Neuronal stem cell (in vitro differentiated cells): ENCODE results near the gene TRAF2.
A peak's percentile ranks its signal among the peaks of the same experiment; 100 is the strongest.

Experiments
- DNase-seq: peaks from one replicate; pipeline ENCODE4 v3.0.0-alpha.2; 2013; ENCODE audit warnings: low spot score
- H2AFZ ChIP-seq: one replicate; pipeline ENCODE4 v1.6.1; 2013; ENCODE audit warnings: mild to moderate bottlenecking, low read length, inconsistent platforms
- H2AK5ac ChIP-seq: 2 replicates; pipeline ENCODE4 v1.6.1; 2013; ENCODE audit warnings: low read depth, mild to moderate bottlenecking, inconsistent platforms, low read length, moderate library complexity, mixed read lengths
- H2BK120ac ChIP-seq: 2 replicates; pipeline ENCODE4 v1.6.1; 2013; ENCODE audit warnings: low read depth, mild to moderate bottlenecking, inconsistent platforms, low read length, moderate library complexity, mixed read lengths
- H2BK12ac ChIP-seq: one replicate; pipeline ENCODE4 v1.6.1; 2013; ENCODE audit warnings: low read length, inconsistent platforms
- H2BK15ac ChIP-seq: 2 replicates; pipeline ENCODE4 v1.6.1; 2013; ENCODE audit warnings: mild to moderate bottlenecking, low read length, inconsistent platforms, mixed read lengths
- H2BK5ac ChIP-seq: one replicate; pipeline ENCODE4 v1.6.1; 2013; ENCODE audit warnings: inconsistent platforms, mild to moderate bottlenecking, low read length, moderate library complexity
- H3K14ac ChIP-seq: one replicate; pipeline ENCODE4 v1.6.1; 2013; ENCODE audit warnings: low read length, inconsistent platforms
- H3K18ac ChIP-seq: 2 replicates; pipeline ENCODE4 v1.6.1; 2013; ENCODE audit warnings: low read length, inconsistent platforms
- H3K23ac ChIP-seq: 2 replicates; pipeline ENCODE4 v1.6.1; 2013; ENCODE audit warnings: low read depth, mild to moderate bottlenecking, mixed read lengths, low read length, inconsistent platforms; ENCODE audit not compliant: poor library complexity
- H3K27ac ChIP-seq: replicated peaks from 3 replicates; pipeline ENCODE4 v1.5.1; 2013; ENCODE audit warnings: low read length, inconsistent platforms
- H3K27me3 ChIP-seq, 3 experiments: 2 replicates each; pipeline ENCODE4 v1.6.1; 2013; ENCODE audit warnings: low read length in 3 of 3, mild to moderate bottlenecking in 2 of 3, inconsistent platforms in 1 of 3, low read depth in 1 of 3, mixed read lengths in 1 of 3, moderate library complexity in 1 of 3; ENCODE audit not compliant: control insufficient read depth in 3 of 3, insufficient read depth in 3 of 3
- H3K36me3 ChIP-seq, 2 donors: replicated peaks in 1 of 2; 2 replicates each; pipeline ENCODE4 v1.6.1; 2013; ENCODE audit warnings: low read length in 2 of 2; ENCODE audit not compliant: control insufficient read depth in 2 of 2, insufficient read depth in 2 of 2
- H3K4ac ChIP-seq: 2 replicates; pipeline ENCODE4 v1.6.1; 2013; ENCODE audit warnings: inconsistent platforms, mild to moderate bottlenecking, low read length, moderate library complexity
- H3K4me1 ChIP-seq, 2 donors: 1 replicate in 1 of 2; 2 replicates in 1 of 2; pipeline ENCODE4 v1.6.1; 2013; ENCODE audit warnings: low read length in 2 of 2, low read depth in 1 of 2; ENCODE audit not compliant: control insufficient read depth in 2 of 2, insufficient read depth in 1 of 2
- H3K4me2 ChIP-seq: one replicate; pipeline ENCODE4 v1.6.1; 2013; ENCODE audit warnings: mild to moderate bottlenecking, low read length, inconsistent platforms; ENCODE audit not compliant: insufficient read depth, poor library complexity, severe bottlenecking
- H3K4me3 ChIP-seq, 2 donors: 2 replicates each; pipeline ENCODE4 v1.5.1; 2013; ENCODE audit warnings: low read length in 2 of 2, mild to moderate bottlenecking in 2 of 2, inconsistent platforms in 1 of 2, moderate library complexity in 1 of 2
- H3K79me1 ChIP-seq: one replicate; pipeline ENCODE4 v1.6.1; 2013; ENCODE audit warnings: low read depth, mild to moderate bottlenecking, inconsistent platforms, low read length, moderate library complexity
- H3K9ac ChIP-seq: one replicate; pipeline ENCODE4 v1.6.1; 2013; ENCODE audit warnings: mild to moderate bottlenecking, low read depth, low read length, inconsistent platforms; ENCODE audit not compliant: poor library complexity
- H3K9me3 ChIP-seq, 2 donors: replicated peaks in 1 of 2; 2 replicates each; pipeline versions ENCODE3 to v1.6.1; 2013; ENCODE audit warnings: low read length in 2 of 2, mild to moderate bottlenecking in 2 of 2, inconsistent platforms in 1 of 2, low read depth in 1 of 2, mixed read lengths in 1 of 2, moderate library complexity in 1 of 2; ENCODE audit not compliant: control insufficient read depth in 2 of 2, insufficient read depth in 1 of 2
- H4K8ac ChIP-seq: one replicate; pipeline ENCODE4 v1.6.1; 2013; ENCODE audit warnings: low read depth, mild to moderate bottlenecking, inconsistent platforms, low read length, moderate library complexity
- H4K91ac ChIP-seq: one replicate; pipeline ENCODE4 v1.6.1; 2013; ENCODE audit warnings: low read length, low read depth, mild to moderate bottlenecking, inconsistent platforms; ENCODE audit not compliant: poor library complexity
- WGBS, 2 donors: extraction: QIAGEN DNeasy Blood & Tissue Kit; methylation state at CpG; one replicate each; pipeline ENCODE4 v1.1.7; 2013; ENCODE audit warnings: missing lambda C conversion rate in 2 of 2, mixed read lengths in 1 of 2; ENCODE audit not compliant: insufficient read length in 2 of 2, insufficient replicate concordance in 1 of 2; ENCODE audit errors: extremely low coverage in 2 of 2; 5-methylcytosine and 5-hydroxymethylcytosine counted together

The TRAF2 gene

DNA sequence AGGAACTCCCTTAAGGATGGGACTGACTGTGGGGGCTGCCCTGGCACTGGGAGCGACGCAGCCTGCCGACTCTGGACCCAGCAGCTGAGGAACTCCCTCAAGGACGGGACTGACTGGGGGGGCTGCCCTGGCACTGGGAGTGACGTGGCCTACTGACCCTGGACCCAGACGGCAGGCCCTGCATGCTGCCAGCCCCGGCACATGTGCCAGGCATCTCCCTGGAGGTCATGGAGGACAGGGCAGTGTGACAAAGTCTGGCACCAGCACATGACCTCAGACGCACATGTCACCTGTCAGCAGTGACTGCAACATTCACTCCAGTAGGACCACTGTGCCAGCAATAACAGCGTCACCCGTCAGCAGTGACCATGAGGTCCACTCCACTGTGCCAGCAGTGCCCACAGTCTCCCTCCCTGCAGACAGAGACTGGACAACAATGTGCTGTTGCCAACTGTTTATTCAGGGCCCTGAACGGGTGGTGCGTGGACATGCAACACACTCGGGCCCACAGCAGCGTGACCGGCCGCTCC, 53.7 kb downstream of the TRAF2 start:
- Histone ChIP-seq H3K18ac (no peak overlapping the region), H3K4me3 (peak overlapping the region in 1 of 2 donors; percentile 14)

DNA sequence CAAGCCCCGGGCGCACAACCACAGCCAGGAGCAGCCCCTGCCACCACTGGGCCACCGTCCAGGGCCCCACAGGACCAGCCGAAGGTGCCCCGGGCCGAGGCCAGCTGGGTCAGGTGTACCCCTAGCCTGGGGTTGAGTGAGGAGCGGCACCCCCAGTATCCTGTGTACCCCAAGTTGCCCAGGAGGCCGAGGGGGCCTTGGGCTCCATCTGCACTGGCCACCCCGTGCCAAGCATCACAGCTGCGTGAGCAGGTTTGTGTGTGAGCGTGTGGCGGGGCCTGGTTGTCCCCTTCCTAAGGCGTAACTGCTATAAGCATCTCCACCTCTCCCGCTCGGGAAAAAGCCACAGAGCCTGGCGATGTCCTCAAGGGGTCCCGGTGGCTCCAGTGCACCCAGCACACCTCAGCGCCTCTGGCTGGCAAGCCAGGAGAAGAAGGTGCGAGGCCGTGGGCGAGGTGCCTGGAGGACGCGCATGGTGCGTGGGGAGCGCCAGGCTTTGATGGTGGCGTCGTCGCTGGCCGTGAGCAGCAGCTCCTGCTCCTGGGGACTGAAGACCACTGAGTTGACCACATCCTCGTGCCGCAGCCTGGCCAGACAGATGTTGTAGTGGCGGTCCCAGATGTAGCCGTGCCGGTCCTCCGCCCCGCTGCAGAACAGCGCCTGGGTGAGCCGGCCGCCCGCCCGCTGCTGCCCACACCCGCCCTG, 54.4 kb downstream of the TRAF2 start:
- Histone ChIP-seq H3K27ac (no peak overlapping the region), H3K14ac (no peak overlapping the region), H3K23ac (no peak overlapping the region), H3K4me3 (no peak overlapping the region), H3K36me3 (peaks cover 42 to 55% of the 10 kb centered on the region in 2 donors), H2AFZ (no peak overlapping the region), H2AK5ac (no peak overlapping the region), H2BK15ac (no peak overlapping the region), H3K9me3 (peaks cover 0 to 4% of the 10 kb centered on the region in 2 donors), H3K27me3 (no peaks in the 10 kb centered on the region), H2BK5ac (no peak overlapping the region), H4K8ac (no peak overlapping the region), H3K9ac (no peak overlapping the region), H3K4me2 (no peak overlapping the region), H3K79me1 (peaks cover 27% of the 10 kb centered on the region), H2BK120ac (no peak overlapping the region), H3K4ac (no peak overlapping the region), H2BK12ac (no peak overlapping the region), H4K91ac (no peak overlapping the region), H3K4me1 (peaks cover 8% of the 10 kb centered on the region in 2 donors), H3K18ac (no peak overlapping the region)
- no CpG with 5 or more reads among the region's 42 CpGs for WGBS, 2 donors
- no peak for DNase-seq

More for the DNA sequence above, 53.7 kb downstream of the TRAF2 start:
- Histone ChIP-seq H3K9me3 (peaks cover 0 to 4% of the 10 kb centered on the region in 2 donors), H3K23ac (peak overlapping the region; percentile 2), H4K91ac (no peak overlapping the region), H3K4me1 (peaks cover 8% of the 10 kb centered on the region in 2 donors), H2BK5ac (peak overlapping the region; percentile 39), H3K36me3 (peaks cover 42 to 57% of the 10 kb centered on the region in 2 donors), H2BK15ac (no peak overlapping the region), H3K4ac (no peak overlapping the region), H3K27me3 (no peaks in the 10 kb centered on the region), H2BK12ac (no peak overlapping the region), H2BK120ac (no peak overlapping the region), H3K14ac (no peak overlapping the region), H3K27ac (no peak overlapping the region), H2AK5ac (no peak overlapping the region), H3K79me1 (peaks cover 27% of the 10 kb centered on the region), H3K9ac (no peak overlapping the region), H2AFZ (no peak overlapping the region), H3K4me2 (no peak overlapping the region), H4K8ac (peak overlapping the region; percentile 89)
- no peak for DNase-seq
- WGBS, 2 donors = no CpG with 5 or more reads among the region's 16 CpGs

DNA sequence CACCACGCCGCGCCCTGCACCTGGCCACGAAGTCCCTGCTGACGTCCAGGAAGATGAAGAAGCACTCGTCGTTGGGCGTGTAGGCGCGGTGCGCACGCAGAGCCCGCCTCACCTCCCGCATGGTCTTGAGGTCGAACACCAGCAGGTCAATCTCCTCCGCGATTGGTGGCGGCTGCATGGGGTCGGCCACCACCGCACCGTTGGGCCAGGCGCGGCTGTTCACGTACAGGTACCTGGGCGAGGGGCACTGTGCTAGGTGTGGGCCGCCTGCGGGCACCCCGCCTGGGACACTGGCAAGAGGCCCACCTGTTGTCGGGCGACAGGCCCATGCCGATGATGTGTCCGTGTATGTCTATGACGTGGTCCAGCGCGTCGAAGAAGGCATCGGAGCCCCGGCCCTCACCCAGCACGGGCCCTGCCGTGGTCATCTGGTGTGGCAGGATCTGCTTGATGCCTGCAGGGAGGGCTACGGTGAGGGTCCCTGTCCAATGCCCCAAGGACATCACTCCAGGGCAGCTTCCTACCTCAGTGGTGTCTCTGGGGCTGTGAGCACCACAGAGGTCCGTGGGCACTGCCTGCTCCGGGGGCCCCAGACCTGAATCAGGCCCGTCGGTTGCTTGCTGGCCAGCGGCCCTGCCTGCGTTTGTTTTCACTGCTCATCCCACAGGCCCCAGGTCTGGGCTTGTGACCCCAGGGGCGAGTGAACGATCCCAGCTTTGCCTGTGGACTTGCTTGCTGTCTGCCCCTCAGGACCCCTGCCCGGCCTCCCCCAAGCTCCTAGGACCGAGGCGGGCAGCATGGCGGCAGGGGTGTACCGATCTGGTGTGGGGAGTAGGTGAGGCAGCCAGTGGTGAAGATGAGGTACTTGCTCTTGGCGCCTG, 55.2 kb downstream of the TRAF2 start:
- peak overlapping the region; percentile 14 for H2BK12ac ChIP-seq
- no peak overlapping the region for H2AK5ac ChIP-seq
- no peak overlapping the region for H2BK120ac ChIP-seq
- H3K4ac ChIP-seq = no peak overlapping the region
- peaks cover 42 to 54% of the 10 kb centered on the region in 2 donors for H3K36me3 ChIP-seq
- no peak for DNase-seq
- H4K91ac ChIP-seq = no peak overlapping the region
- H3K27me3 ChIP-seq = no peaks in the 10 kb centered on the region
- peak overlapping the region; percentile 17 for H4K8ac ChIP-seq
- H2BK15ac ChIP-seq = no peak overlapping the region
- WGBS, 2 donors = no CpG with 5 or more reads among the region's 55 CpGs
- H2AFZ ChIP-seq = no peak overlapping the region
- no peak overlapping the region for H2BK5ac ChIP-seq
- H3K23ac ChIP-seq = peak overlapping the region; percentile 65
- H3K18ac ChIP-seq = peak overlapping the region; percentile 28
- peaks cover 8% of the 10 kb centered on the region in 2 donors for H3K4me1 ChIP-seq
- no peak overlapping the region for H3K27ac ChIP-seq
- H3K4me3 ChIP-seq = peak overlapping the region; percentile 6 to 7
- H3K79me1 ChIP-seq = peaks cover 27% of the 10 kb centered on the region
- H3K9me3 ChIP-seq = peaks cover 0 to 4% of the 10 kb centered on the region in 2 donors
- H3K4me2 ChIP-seq = no peak overlapping the region
- no peak overlapping the region for H3K14ac ChIP-seq
- H3K9ac ChIP-seq = no peak overlapping the region
